Upper lobe of left lung (tissue), 4 donors: ENCODE measurements around the gene TMEM273.

ENCODE experiments used
- POLR2AphosphoS5 ChIP-seq, 2 donors: sonication (generic); formaldehyde crosslinking; IDR thresholded peaks; one replicate each; pipeline ENCODE4 v1.5.1; 2017; ENCODE audit warnings: antibody characterized with exemption in 2 of 2
- TF ChIP-seq, protein P1 (sequence below), 6 experiments: fragments of 450-650 bp in 4 of 6; fragments of 200-600 bp in 2 of 6; sonication (generic) in 2 of 6; IDR thresholded peaks; one replicate each; pipeline ENCODE4 v1.5.1; 2016 to 2019; ENCODE audit warnings: antibody characterized with exemption in 6 of 6

DNA sequence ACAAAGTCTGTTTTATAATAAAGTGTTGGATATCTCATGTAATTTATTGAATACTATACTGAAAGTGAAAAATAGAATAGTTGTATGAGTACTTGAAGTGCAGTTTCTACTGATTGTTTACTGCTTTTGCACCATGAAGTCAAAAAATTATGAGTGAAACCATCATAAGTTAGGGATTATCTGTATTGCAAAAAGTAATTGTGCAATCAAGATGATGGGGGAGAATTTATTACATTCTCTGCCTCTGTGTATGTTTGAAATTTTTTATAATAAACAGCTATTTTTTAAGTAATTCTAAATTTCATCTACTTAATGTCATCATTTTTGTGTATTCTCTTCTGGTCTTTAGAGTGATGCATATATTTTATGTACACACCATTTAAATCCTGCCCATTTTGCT, 47.2 kb upstream of the TMEM273 start:
- TF ChIP-seq, protein P1, sequence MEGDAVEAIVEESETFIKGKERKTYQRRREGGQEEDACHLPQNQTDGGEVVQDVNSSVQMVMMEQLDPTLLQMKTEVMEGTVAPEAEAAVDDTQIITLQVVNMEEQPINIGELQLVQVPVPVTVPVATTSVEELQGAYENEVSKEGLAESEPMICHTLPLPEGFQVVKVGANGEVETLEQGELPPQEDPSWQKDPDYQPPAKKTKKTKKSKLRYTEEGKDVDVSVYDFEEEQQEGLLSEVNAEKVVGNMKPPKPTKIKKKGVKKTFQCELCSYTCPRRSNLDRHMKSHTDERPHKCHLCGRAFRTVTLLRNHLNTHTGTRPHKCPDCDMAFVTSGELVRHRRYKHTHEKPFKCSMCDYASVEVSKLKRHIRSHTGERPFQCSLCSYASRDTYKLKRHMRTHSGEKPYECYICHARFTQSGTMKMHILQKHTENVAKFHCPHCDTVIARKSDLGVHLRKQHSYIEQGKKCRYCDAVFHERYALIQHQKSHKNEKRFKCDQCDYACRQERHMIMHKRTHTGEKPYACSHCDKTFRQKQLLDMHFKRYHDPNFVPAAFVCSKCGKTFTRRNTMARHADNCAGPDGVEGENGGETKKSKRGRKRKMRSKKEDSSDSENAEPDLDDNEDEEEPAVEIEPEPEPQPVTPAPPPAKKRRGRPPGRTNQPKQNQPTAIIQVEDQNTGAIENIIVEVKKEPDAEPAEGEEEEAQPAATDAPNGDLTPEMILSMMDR (IDR thresholded peaks at IDR 0.05): no peak
- no peak for TF ChIP-seq POLR2AphosphoS5 (IDR thresholded peaks at IDR 0.05)
